Urinary bladder (tissue), 4 donors: ENCODE results near the gene PAPSS2. TPM values are rescaled to one million over a fixed set of nuclear protein-coding genes. Genes with fewer than 3 reads are reported as not detected.
"Not testable (repeated sequence)": the region's sequence is repeated elsewhere in the genome, so short reads cannot be mapped to it uniquely, and the experiment has no call there.

Source experiments
- DNase-seq: peaks from one replicate; pipeline ENCODE4 v3.0.0-alpha.2; 2015; ENCODE audit errors: extremely low spot score
- H3K27ac ChIP-seq: one replicate; pipeline ENCODE4 v1.5.1; 2013; ENCODE audit warnings: low read depth, mild to moderate bottlenecking, moderate library complexity
- H3K36me3 ChIP-seq: one replicate; pipeline ENCODE4 v1.6.1; 2013; ENCODE audit warnings: mild to moderate bottlenecking, moderate library complexity; ENCODE audit not compliant: insufficient read depth
- H3K4me1 ChIP-seq: one replicate; pipeline ENCODE4 v1.6.1; 2013; ENCODE audit warnings: mild to moderate bottlenecking, moderate library complexity; ENCODE audit not compliant: insufficient read depth
- H3K4me3 ChIP-seq: one replicate; pipeline ENCODE4 v1.5.1; 2013; ENCODE audit warnings: low read depth, low read length
- WGBS: extraction: QIAGEN DNeasy Blood & Tissue Kit; methylation state at CpG from one replicate; pipeline ENCODE4 v1.1.7; 2013; 5-methylcytosine and 5-hydroxymethylcytosine counted together
- polyA plus RNA-seq: library from polyadenylated mRNA; stranded (reverse); fragments of 200-250 nt; gene quantifications from one replicate; pipeline ENCODE4 v1.2.3, GENCODE V29; 2013
- total RNA-seq: library from RNA; depleted of rRNA; stranded (reverse); fragments of >200 nt; gene quantifications from one replicate; pipeline ENCODE4 v1.2.3, GENCODE V29; 2014
- donor health status: healthy with polysubstance abuse.
- donor health status: healthy.

The PAPSS2 gene
- total and polyA plus RNA-seq, 2 donors, result 10.2 to 40.2 TPM

DNA sequence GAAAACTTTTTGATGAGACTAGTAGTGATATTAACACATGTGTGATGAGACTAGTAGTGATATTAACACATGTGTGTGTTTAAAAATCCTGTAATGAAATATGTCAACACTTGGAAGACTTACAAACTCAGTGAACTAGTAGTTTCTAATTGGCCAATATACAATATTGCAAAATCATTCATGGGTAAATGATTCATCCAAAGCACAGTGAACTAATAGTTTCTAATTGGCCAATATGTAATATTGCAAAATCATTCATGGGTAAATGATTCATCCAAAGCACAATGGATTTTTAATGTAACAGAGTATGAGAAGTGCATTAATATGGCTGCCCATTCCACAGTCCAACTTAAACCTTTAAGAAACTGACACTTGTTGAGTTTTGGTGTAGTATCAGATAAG, 80.6 kb downstream of the PAPSS2 start:
- DNase-seq, result no peak
- H3K4me1 ChIP-seq, result no peaks in the 10 kb centered on the region
- no peak overlapping the region for H3K4me3 ChIP-seq
- H3K36me3 ChIP-seq, result no peaks in the 10 kb centered on the region
- H3K27ac ChIP-seq, result no peak overlapping the region

GRCh38 chr10:87742992-87743610, 83.4 kb downstream of the PAPSS2 start:
- WGBS, result 94% methylated on average over 18 of the region's 18 CpGs
- H3K36me3 ChIP-seq, DNase-seq, H3K4me3 ChIP-seq, H3K27ac ChIP-seq, H3K4me1 ChIP-seq: not testable (repeated sequence)

GRCh38 chr10:87744606-87745005, 84.9 kb downstream of the PAPSS2 start:
- 95% methylated on average over 2 of the region's 2 CpGs for WGBS
- Histone ChIP-seq H3K27ac (no peak overlapping the region), H3K4me3 (no peak overlapping the region), H3K4me1 (no peaks in the 10 kb centered on the region), H3K36me3 (no peaks in the 10 kb centered on the region)
- no peak for DNase-seq

DNA sequence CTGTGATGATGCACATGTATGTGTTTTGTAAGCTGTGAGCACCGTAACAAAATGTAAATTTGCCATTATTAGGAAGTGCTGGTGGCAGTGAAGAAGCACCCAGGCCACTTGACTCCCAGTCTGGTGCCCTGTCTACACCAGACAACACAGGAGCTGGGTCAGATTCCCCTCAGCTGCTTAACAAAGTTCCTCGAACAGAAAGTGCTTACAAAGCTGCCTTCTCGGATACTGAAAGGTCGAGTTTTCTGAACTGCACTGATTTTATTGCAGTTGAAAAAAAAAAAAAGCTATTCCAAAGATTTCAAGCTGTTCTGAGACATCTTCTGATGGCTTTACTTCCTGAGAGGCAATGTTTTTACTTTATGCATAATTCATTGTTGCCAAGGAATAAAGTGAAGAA, 87.2 kb downstream of the PAPSS2 start:
- H3K36me3 ChIP-seq, result no peaks in the 10 kb centered on the region
- 24% methylated on average over 4 of the region's 4 CpGs for WGBS
- H3K4me1 ChIP-seq, result no peaks in the 10 kb centered on the region
- no peak for DNase-seq
- no peak overlapping the region for H3K27ac ChIP-seq
- no peak overlapping the region for H3K4me3 ChIP-seq

DNA sequence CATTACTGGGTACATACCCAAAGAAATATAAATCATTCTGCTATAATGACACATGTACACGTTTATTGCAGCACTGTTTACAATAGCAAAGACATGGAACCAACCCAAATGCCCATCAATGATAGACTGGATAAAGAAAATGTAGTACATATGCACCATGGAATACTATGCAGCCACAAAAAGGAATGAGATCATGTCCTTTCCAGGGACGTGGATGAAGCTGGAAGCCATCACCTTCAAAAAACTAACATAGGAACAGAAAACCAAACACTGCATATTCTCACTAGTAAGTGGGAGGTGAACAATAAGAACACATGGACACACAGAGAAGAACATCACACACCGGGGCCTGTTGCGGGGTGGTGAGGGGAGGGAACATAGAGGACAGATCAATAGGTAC, 88.6 kb downstream of the PAPSS2 start:
- not testable (repeated sequence) for H3K36me3 ChIP-seq, H3K27ac ChIP-seq, H3K4me3 ChIP-seq, DNase-seq, H3K4me1 ChIP-seq
- WGBS, result 81% methylated on average over 4 of the region's 4 CpGs

DNA sequence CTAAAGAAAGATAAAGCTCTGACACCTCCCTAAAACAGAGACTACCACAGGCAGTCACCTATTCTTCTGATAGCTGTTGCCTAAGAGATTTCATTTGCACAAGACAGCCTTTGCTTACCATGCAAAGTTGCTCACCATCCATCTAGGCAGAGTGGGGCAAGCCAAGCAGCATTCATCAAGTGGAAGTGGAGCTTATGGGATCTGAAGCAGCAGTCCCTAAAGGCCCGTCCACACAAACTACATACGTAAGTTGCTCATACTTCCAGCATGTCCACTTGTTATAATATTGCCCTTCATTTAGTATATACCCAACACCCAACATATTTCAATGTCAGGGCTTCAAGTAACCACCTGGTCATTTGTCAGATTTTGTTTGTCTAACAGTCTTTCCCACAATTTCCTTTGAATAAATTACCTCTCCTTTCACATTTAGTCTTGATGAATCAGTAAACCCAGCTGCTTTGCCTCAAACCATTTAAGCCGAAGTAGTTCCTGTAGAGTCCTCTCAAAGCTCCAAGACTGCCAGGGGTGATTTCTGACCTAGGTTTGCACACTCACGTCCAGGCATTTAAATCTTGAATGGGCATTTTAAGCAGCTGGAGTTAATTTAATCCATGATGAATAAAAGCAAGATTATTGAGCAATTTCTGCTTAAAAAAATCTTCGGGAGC, 90.5 kb downstream of the PAPSS2 start:
- H3K27ac ChIP-seq, result no peak overlapping the region
- WGBS, result 55% methylated on average over 5 of the region's 5 CpGs

DNA sequence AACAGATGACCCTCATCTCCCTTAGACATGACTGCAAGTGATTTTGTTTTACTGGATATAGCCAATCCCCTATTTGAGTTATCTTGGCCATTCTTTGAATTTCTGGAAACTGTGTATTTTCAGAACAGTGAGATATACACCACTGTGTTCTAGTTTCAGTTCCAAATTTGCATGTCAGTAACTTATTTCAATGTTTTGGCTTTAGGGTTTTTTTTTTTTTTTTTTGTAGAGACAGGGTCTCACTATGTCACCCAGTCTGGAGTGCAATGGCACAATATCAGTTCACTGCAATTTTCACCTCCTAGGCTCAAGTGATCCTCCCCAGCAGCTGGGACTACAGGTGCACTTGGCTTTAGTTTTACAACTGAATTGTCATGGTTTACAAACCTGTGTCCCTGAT, 91.1 kb downstream of the PAPSS2 start:
- Histone ChIP-seq H3K36me3 (no peaks in the 10 kb centered on the region), H3K4me1 (no peaks in the 10 kb centered on the region), H3K4me3 (no peak overlapping the region), H3K27ac (no peak overlapping the region)
- DNase-seq, result no peak

More for the DNA sequence above, 90.5 kb downstream of the PAPSS2 start:
- no peak for DNase-seq
- no peaks in the 10 kb centered on the region for H3K4me1 ChIP-seq
- no peaks in the 10 kb centered on the region for H3K36me3 ChIP-seq
- no peak overlapping the region for H3K4me3 ChIP-seq

DNA sequence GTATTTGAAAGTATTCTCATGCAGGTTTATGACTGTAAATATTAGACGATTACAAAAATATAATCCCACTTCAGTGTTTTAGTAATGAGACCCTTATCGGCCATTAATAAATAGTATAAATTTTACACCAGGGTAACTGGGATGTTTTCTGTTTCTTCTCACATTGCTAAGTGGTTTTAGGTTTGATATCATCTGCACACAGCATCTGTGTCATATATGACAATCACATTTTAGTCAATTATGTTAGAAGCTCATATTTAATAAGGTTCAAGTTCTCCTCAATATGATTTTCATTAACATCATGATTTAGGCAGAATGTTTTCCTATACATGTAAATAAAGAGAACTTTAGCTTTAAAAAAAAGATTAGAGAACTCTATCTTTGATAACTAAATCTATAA, 91.6 kb downstream of the PAPSS2 start:
- Histone ChIP-seq H3K4me1 (no peaks in the 10 kb centered on the region), H3K36me3 (peaks cover under 1% of the 10 kb centered on the region), H3K4me3 (no peak overlapping the region), H3K27ac (no peak overlapping the region)
- no peak for DNase-seq
- WGBS, result 88% methylated on average over 2 of the region's 2 CpGs

DNA sequence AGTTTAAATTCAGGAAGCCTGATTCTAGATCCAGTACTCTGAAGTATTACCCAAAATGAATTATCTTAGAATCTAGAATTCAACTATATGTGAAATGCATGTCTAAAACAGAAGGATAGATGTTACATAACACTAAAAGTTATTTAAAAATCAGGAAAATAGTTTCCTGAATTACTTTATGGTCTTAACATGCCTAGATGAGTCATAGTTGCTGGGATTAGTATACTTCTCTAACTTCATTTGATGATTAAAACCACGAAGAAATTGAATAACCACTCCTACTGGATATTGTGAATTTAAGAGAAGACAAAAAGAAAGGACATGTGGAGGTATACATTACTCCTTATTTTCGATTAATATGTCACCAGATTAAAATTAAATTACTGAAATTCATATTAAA, 92.9 kb downstream of the PAPSS2 start:
- H3K4me3 ChIP-seq, result no peak overlapping the region
- peaks cover 2% of the 10 kb centered on the region for H3K36me3 ChIP-seq
- no peaks in the 10 kb centered on the region for H3K4me1 ChIP-seq
- DNase-seq, result no peak
- WGBS, result 74% methylated on average over 2 of the region's 2 CpGs
- H3K27ac ChIP-seq, result no peak overlapping the region

DNA sequence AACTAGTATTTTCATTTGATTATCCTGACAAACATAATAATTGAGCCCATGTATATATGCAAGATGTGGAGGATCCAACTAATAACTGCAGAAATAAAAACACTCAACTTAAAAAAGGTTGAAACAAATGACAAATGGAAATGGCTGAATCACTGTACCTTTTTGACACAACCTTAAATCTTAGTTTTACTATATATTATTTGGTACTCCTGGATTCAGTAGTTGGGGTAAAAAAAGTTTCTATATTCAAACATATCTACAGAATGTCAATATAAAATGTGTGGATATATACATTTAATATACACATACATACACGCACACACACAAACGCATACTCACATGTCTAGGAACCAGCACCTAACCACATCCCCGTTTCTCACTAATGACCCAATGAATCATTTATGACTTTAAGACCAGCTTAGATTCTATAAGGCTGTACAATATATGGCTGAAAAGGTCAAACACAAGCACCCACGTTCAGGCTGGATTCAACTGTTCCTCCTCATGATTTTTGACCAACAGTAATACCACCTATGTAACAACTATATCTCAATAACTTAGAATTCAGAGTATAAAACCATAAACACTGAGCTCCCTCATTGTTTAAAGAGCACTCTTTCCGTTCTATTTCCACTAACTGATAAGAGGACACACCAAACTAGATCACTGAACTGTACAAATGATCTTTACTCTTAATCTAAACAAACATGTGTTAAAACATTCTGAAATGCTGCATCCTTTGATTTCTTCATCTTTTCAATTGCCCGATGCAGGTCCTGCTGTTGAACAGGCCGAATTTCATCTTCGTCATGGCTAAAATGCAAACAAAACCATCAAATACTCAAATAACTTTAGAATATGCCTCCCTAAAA, 94.6 kb downstream of the PAPSS2 start:
- 90% methylated on average over 8 of the region's 8 CpGs for WGBS
- no peak for DNase-seq
- Histone ChIP-seq H3K4me1 (no peaks in the 10 kb centered on the region), H3K27ac (no peak overlapping the region), H3K4me3 (no peak overlapping the region), H3K36me3 (peaks cover 2% of the 10 kb centered on the region)

DNA sequence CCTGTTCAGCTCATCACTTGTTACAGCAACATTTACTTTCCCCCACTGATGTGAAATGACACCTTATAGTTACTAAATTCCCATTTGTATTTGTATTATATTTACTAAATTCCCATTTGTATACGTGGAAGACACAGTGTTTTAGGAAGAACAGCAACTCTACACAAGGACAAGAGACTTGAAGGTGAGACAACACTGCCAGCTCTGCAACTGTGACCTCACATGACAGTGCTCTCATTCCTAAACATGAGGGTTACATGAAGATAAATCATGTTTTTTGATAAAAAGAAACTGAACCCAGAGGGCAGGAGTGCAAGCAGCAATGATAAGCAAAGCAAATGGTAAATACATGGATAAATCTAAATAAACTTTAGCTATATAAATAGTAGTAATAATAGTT, 98.0 kb downstream of the PAPSS2 start:
- Histone ChIP-seq H3K27ac (no peak overlapping the region), H3K4me3 (no peak overlapping the region), H3K36me3 (peaks cover 3% of the 10 kb centered on the region), H3K4me1 (no peaks in the 10 kb centered on the region)
- DNase-seq, result no peak
- 86% methylated on average over 1 of the region's 1 CpG for WGBS

DNA sequence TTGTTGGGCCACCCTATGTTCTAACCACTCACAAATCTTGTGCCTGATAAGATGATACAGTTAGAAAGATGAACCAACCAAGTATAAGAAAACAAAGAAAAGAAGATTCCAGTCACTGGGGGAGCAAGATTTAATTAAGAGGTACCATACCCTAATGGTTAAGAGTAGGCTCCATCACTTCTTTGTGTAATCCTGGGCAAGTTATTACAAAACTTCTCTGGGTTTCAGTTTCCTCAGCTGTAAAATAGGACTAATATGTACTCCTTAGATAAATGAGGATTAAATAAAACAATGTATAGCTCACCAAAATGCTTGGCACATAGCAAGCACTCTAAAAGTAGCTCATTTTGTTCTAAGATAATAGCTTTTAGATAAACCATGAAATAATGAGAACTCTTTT, 99.9 kb downstream of the PAPSS2 start:
- H3K27ac ChIP-seq, result no peak overlapping the region
- no peak for DNase-seq
- no peak overlapping the region for H3K4me3 ChIP-seq
- H3K36me3 ChIP-seq, result peaks cover 3% of the 10 kb centered on the region
- H3K4me1 ChIP-seq, result no peaks in the 10 kb centered on the region

DNA sequence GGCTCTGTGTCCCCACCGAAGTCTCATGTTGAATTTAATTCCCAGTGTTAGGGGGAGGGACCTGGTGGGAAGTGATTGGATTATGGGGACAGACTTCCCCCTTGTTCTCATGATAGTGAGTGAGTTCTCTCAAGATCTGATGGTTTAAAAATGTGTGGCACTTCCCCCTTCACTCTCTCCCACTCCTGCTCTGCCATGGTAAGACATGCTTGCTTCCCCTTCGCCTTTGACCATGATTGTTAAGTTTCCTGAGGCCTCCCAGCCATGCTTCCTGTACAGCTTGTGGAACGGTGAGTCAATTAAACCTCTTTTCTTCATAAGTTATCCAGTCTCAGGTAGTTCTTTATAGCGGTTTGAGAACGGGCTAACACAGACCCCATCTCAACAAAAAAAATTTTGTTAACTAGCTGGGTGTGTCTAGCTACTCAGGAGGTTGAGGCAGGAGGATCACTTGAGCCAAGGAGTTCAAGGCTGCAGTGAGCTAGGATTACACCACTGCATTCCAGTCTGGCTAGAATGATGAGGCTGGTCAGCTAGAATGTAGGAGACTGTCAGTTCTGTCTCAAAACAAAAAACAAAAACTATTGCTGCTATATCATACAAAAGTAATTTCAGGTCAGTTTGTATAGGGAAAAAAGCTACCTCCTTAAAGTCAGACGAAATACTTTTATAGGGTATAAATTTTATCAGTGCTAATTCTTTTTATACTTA, 100.7 kb downstream of the PAPSS2 start:
- Histone ChIP-seq H3K27ac (no peak overlapping the region), H3K4me1 (no peaks in the 10 kb centered on the region), H3K36me3 (peaks cover 3% of the 10 kb centered on the region), H3K4me3 (no peak overlapping the region)
- no peak for DNase-seq
- 81% methylated on average over 6 of the region's 6 CpGs for WGBS
